HG02943 (cell line): ENCODE results near the gene MPPED1.

Source experiments
- ATAC-seq: cut with Tn5 transposase; IDR thresholded peaks from one replicate; pipeline ENCODE4 v1.9.1; 2021; ENCODE audit warnings: mild to moderate bottlenecking, low read depth, moderate library complexity; ENCODE audit not compliant: unreplicated experiment

Gene MPPED1

DNA sequence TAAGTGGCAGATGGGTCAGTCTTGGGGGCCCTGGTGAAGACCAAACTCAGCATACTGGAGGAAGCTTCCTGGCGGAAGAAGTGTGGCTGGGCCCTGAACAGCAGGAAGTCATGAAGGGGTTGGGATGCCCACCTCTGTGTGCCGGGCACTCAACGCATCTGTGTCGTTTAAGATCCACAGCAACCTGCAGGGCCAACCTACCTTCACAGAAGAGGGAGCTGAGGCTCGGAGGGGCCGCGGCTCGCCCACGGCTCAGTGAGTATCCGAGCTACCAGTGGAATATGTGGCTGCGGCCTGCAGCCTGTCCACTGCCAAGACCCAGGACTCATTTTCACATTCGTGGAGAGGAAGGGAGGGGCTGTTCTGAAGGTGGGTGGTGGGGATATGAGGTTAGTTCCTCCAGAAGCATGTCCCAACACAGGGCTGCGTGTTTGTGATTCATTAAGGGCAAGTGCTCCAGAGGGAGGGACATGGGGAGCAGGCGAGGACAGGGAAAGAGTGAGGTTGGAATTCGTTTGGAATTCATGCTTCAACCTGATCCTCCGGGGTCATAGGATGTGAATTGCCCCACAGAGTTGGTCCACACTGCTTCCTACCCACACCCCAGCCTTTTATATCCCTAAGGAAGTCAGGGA is 99.6 kb downstream of the MPPED1 start:
- ATAC-seq: no peak

DNA sequence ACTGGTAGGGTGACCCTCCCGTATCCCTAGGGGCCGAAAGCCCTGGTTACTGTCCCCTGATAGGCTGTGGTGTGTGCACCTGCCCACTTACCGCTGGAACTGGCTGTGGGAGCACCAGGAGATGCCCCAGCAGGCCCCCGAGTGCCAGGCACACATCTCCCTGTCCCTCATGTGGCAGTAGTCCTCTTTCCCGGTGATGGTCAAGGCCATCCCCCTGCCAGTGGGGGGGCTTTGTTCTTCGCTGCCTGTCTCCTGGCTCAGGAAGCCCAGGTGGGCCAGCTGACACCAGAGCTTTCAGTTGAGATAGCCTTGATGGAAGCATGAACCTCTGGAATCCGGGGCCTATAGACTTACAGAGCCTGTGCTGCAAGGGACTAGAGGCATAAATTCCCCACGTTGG is 100.5 kb downstream of the MPPED1 start:
- no peak for ATAC-seq

DNA sequence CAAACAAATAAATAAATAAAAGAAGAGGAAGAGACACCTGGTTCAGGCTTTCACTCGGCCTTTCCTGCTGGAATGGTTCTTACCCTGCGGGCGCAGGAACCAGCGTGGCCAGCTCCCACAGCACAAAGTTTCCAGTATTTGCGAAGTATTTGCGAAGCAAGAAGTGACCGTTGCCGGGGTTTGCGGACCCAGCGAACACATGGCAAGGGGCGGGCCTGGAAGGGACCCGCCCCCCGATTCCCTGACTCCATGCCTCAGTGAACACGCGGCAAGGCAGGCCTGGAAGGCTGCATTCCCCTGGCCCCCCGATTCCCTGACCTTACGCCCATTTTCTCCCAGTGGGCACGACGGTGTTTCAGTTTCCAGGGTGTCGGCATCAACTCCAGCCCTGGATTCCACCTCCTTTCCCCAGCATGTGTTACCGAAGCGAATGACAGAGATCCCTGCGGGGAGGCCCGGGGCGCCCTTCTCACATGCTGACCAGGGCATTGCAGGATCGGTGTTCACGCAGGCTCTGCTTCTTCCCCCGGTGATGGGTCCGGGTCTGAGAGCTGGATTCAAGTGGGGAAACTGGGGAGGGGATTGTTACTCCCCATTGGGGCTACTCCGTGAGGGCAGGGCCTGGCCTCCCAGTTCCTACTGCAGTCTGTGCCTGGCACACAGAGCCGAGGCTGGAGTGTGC is 102.8 kb downstream of the MPPED1 start:
- ATAC-seq: no peak

DNA sequence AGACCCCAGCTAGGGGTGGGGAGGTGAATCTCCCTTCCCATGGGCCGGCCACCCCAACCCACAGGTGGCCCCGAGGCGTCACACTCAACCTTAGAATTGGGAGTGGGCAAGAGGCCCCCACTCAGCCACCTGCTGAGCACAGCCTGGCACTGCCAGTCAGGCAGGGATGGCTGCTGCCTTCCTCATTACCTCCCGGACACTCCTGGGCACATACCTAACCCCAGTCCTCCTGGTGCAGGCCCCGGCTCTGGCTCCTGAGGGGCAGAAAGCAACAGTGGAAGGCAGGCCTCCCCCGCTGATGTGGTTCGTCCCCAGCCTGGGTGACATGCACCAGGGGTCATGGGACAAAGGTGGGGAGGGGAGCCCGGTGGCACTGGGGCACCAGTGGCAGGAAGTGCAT is 103.6 kb downstream of the MPPED1 start:
- ATAC-seq: no peak

DNA sequence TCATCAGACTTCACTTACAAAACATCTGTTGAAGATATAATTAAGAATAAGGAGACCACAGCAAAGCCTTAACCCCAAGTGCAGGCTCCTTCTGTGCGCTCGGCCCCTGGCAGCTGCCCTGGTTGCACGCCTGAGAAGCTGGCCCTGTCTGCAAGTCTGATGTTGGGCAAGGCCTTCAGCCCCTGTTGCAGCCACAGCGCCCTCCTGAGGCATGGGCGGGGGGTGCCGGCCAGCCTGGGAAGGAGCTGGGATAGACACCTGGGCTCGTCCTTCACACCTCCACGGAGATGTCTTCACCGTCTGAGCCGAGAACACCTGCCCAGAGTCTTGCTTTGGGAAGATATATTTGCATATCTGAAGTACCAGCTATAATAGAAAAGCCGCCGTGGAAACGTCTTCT is 104.1 kb downstream of the MPPED1 start:
- no peak for ATAC-seq

DNA sequence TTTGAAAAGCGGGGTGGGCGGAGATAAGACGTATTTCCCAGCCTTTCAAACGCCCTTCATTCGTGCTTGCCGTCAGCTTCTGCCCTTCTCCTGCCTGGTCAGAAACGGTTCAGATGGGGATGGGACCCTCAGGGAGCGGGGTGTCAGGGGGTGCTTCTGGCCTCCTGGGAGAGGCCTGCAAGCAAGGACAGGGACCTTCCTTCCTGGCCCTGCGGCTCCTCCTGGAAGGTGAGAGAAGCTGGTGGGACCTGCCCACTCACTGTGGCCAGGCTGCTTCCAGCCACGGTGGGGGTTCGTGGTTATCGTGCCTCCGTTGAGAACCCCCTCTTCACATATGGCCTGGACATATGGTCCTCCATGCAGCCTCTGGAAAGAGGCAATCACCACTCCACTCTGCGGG is 104.6 kb downstream of the MPPED1 start:
- no peak for ATAC-seq

DNA sequence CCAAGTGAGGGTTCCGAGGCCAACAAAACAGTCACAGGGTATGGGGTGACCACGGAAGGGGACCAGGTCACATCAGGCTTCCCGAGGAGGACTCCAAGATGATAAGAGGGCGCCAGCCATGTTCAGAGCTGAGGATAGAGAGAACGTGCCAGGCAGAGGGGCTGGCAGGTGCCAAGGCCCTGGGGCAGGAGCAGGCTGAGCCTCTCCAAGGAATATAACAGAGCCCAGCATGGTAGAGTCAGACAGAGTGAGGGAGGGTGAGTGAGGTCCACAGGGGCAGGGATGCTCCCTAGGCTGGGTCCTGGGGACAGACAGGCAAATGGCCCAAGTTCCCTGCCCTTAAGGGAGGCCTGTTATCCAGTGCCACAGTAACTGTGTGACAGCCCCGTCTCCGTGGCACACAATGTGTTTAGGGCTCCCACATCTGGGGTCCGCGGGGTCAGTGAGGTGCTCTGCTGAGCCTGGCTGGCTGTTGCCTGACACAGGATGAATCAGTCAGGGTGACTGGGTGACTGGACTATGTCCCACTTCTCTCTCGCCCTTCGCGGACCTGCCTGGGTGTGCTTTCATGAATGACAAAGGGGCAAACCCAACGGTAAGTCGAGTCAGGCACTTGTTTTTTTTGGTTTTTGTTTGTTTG is 105.3 kb downstream of the MPPED1 start:
- no peak for ATAC-seq

DNA sequence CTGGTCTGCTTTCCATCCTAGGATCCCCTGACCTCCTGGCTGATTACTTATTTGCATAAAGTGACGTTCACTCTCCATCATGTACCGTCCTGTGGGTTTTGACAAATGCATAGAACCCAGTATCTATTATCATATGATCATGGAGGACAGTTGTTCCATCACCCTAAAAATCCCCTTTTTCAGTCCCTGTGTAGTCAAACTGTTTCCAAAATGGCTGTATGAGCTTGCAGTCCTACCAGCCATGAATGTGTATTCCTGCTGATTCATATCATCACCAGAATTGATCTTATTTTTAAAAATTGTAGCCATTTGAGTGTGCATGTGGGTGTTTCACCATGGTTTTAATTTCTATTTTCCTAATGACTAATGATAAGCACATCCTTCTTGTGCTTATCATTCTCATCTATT is 108.8 kb downstream of the MPPED1 start:
- no peak for ATAC-seq

DNA sequence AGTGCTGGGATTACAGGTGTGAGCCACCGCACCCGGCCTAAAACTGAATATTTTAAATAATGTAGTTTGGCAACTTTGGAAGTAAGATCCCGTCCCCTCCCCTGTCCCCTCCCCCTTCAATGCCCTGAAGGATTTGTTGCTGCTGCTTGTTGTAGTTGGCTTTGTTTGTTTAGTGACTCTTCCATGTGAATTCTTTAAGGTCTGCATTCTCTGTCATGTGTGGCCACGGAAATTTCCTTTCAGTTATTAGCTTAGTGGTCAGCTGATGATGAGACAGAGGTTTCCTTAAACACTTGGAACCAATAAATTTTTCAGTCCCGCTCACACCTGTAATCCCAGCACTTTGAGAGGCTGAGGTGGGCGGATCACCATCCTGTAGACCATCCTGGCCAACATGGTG is 109.9 kb downstream of the MPPED1 start:
- no peak for ATAC-seq

DNA sequence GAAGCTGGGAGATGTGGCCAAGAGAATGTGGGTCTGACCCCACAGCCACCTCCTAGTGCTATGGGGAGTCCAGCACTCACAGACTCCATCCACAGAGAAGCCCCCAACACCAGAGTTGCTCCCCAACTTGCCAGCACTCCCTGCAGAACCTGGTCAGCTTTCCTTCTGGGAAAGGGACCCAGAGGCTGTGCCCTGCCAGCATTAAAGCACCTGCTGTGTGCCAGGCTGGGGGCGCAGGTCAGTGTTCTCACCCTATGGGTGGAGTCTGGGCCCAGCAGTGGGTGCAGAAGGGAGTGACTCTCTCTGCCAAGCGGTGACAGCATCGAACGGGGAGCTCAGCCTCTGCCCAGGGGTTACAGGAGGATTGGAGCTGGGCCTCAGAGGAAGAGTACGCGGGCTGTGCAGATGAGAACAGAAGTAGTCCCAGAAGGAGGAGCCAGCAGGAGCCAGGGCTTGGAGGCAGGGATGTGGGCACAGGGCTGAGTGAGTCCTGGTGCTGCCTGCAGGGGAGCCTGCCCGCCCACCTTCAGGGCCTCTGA is 114.4 kb downstream of the MPPED1 start:
- no peak for ATAC-seq

DNA sequence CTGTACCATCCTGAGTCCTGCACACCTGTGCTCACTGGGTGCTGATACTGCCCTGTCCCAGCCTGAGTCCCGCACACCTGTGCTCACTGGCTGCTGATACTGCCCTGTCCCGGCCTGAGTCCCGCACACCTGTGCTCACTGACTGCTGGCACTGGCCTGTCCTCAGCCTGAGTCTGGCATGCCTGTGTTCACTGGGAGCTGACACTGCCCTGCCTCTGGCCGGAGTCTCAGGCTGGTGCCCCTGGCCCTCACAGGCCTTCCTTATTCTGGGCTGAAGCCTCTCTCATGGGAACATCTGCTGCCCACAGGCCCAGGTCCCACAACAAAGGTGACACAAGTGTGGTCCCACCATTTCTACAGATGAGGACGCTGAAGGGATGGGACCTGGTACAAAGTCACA is 115.1 kb downstream of the MPPED1 start:
- no peak for ATAC-seq

DNA sequence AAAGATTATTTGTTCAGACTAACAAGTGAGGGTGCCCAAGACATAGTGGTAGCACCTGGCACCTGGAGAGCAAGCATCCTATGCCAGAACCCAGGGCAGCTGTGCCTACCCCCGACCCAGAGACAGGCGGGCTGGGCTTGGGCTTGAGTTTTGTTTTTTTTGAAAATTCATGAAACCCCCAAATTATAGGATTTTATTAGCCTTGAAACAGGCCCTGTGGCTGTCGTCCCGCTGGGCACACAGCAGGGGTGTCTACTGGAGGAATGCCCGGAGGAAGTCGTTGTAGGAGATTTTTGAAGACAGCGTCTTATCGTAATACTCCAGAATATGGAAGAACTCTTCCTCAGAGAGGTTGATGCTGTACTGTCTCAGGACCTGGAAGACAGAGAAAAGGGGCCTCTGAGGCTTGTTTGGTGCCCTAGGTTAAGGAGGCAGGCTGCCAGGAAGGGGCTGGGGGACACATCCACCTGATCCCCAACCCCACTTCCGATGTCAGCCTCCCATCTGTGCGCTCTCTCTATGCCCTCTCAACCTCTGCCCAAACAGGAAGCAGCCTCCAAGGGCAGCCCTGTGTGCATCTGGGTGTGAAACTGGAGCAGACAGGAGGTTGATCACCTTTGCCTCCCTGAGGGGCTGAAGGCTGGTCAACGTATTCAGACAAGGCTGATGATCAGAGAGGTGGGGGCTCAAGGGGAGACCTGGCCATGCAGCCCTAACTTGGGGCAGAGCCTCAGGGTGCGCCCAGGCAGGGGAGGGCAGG is 117.0 kb downstream of the MPPED1 start:
- no peak for ATAC-seq

DNA sequence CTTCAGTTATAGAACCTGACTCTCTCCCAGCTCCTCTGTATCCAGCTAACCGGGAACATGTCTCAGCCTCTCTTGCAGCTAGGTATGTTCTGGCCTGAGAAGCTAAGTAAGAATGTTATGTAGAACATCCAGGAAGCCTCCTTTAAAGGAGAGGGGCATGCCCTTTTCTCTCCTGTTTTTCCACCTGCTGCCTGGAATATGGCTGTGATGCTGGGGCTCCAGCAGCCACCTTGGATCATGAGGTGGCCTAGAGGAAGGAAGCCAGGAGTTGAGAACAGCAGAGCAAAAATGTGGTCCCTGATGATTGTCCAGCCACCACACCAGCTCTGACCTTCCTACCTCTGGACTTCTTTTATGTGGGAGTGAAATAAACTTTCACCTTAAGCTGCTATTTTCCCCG is 117.6 kb downstream of the MPPED1 start:
- no peak for ATAC-seq

DNA sequence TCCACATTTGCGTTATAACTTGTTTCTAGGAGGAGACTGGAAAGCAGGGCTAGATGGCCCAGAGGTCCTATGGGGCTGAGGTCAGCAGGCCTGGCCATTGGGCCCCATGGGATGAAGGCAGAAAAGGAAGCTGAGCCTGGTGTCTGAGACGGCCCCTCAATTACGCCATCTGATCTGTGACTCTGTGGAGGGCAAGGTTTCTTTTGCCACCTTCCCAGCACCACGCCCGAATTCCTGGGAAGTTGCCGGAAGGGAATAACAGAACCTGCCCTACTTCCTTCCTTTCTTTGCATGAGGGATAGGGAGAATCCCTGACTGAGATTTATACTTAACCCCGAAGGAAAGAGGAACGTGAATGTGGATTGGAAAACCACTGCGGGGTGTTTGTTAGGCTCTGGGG is 118.1 kb downstream of the MPPED1 start:
- no peak for ATAC-seq

DNA sequence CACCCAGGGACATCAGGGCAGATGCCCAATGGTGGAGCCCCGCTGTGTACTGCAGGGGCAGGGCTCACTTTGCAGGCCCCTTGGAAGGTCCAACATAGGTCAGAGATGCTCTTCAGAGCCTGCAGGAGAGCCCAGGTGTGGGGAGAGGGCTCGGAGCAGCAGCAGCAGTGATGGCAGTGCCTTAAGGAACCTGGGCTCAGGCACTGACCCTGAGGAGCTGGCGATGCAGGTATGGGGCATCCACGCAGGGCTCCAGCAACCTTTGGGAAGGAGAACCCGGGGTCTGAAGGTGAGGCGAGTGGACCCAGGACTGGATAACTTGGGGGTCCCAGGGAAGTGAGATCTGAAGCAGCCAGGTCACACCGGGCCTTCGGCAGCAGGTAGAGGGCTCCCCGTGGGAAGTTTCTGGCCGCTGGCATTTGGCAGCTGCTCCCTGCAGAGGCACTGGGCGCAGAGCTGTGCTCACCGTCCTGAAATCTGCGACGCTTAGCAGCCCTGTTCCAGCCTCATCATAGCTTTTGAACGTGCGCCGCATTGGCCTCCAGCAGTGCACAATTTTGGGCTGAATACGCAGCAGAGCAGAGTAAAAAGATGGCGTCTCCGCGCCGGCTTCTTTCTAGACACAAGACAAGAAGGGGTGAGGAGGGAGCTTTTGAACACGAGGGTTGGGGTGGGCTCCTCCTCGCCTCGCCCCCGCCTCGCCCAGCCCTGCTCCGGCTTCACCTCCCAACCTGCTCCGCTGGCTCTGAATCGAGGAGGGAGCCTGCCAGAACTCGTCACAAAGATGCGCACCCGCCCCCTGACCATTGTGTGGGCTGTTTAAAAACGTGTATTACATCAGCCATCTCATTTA is 118.8 kb downstream of the MPPED1 start:
- no peak for ATAC-seq

DNA sequence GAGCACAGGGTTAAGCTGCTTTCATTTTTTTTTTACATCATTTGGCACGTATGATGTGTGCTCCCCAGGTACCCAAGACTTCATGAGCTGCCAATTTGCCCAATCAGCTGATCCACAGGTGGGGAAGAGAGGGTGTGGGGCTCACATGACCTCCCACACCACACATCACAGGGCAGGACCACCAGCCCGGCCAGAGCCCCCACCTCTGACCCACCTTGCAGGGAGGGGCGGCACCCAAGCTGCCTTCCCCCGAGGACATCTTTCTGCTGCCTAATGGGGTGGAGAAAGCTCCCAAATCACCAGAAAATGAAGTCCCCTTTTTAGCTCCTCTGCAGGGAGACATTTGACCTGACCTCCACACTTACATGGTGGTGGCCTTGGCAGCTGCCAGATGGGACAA is 119.8 kb downstream of the MPPED1 start:
- ATAC-seq: no peak

DNA sequence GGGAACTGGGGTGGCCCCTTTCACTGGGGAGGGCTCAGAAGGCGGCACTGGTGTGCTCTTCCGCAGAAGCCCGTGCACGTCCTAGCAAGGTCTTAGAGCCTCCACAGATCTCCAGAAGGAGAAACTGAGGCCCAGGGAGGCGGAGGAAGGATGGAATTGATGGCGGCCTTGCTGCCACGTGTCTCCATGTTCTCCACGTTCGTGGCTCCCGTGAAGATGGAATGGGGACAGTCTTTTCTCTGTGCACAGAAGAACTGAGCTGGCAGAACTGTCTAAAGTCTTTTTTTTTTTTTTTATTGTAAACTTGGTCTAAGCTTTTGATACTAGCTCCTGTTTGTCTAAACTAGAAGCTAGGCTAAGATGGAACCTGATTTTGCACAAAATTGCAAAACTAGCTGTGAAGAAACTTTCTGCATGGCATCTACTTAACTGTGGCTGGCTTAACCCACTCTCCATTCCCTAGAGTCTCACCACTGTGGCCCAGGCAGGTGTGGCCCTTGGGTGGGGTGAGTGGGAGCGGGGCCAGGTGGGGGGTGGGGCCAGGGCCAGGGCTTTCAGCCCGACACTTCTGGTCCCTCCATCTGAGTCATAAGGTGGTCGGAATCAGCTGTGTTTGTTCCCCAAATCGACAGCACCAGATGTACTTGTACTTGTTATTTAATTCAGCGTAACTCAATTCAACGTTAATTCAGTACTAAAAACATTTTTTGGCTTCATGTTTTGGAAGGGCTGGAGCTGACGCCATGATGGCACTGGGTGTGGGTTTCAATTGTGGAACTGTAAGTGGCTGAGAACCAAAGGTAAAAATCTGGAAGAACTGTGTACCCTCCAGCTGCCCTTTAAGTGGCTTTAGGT is 120.7 kb downstream of the MPPED1 start:
- ATAC-seq: no peak

DNA sequence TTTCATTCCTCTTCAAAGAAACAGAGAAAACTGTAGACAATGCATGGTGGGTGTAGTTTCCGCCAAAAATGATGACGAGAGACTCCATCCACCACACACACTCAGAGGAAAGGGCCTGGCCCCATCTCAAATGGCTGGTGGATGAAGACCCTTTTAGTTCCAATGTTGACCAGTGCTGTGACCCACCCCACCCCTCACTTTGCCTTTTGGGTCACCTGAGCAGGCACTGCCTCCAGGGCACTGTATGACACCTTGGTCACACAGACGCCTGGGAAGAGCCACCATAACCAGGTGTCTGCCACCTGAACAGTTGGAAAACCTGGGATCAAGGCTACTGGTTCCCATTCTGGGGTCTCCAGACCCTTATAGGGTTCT is 121.3 kb downstream of the MPPED1 start:
- no peak for ATAC-seq

DNA sequence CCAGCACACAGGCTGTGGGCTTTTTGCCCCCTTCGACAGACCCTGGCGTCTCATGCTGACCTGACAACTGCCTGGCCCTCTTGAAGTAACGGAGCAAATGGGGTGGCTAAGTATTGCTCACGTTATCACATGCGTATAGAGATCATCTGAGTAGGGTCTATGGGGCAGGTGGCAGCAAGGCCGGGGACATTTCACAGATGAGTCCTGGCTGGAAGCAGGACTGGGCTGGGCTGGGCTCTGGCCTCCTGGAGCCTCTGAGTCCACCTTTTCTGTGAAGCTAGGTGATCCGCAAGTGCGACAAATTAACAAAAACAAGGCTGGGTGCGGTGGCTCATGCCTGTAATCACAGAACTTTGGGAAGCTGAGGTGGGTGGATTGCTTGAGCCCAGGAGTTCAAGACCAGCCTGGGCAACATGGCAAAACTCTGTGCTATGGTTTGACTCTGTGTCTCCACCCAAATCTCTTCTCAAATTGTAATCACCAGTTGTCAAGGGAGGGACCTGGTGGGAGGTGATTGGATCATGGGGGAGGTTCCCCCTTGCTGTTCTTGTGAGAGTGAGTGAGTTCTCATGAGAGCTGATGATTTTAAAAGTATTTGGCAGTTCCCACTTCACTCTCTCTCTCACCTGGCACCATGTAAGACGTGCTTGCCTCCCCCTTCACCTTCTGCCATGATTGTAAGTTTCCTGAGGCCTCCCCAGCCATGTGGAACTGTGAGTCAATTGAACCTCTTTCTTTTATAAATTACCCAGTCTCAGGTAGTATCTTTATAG is 122.0 kb downstream of the MPPED1 start:
- ATAC-seq: no peak
